WTC11 (cell line): ENCODE measurements around the gene MLXIP. TPM values are rescaled to one million over a fixed set of nuclear protein-coding genes. Genes with fewer than 3 reads are reported as not detected.
A peak's percentile ranks its signal among the peaks of the same experiment; 100 is the strongest.

Source experiments
- ATAC-seq: fragments of 200-7000 bp; cut with Tn5 transposase; 2 replicates; pipeline ENCODE4 v1.10.0; 2021; ENCODE audit warnings: mild to moderate bottlenecking, moderate library complexity
- CTCF ChIA-PET: fragments of 300-600 bp; sonication (Branson Sonifier 250); formaldehyde crosslinking; loops from one replicate; lab custom pipeline; 2021; ENCODE audit warnings: antibody characterized with exemption; lab: Charles Lee
- POLR2A ChIA-PET: fragments of 350-600 bp; sonication (Branson Sonifier 250); formaldehyde crosslinking; loops from one replicate; lab custom pipeline; 2021; ENCODE audit warnings: antibody characterized with exemption; lab: Charles Lee
- DNase-seq: peaks from one replicate; pipeline ENCODE4 v3.0.0; 2021; ENCODE audit warnings: low spot score
- H3K27ac Mint-ChIP-seq: 2 replicates; pipeline ENCODE4 v1.8.0; 2021; ENCODE audit warnings: mixed read lengths
- H3K27me3 Mint-ChIP-seq: 2 replicates; pipeline ENCODE4 v1.8.0; 2021; ENCODE audit warnings: low read depth, mild to moderate bottlenecking, moderate library complexity, mixed read lengths
- H3K36me3 Mint-ChIP-seq: 2 replicates; pipeline ENCODE4 v1.8.0; 2021; ENCODE audit warnings: mixed read lengths
- H3K4me1 Mint-ChIP-seq: 2 replicates; pipeline ENCODE4 v1.8.0; 2022; ENCODE audit warnings: mixed read lengths
- H3K4me3 Mint-ChIP-seq: 2 replicates; pipeline ENCODE4 v1.8.0; 2021; ENCODE audit warnings: mild to moderate bottlenecking, moderate library complexity, mixed read lengths
- H3K9me3 Mint-ChIP-seq: 2 replicates; pipeline ENCODE4 v1.8.0; 2021; ENCODE audit warnings: mixed read lengths
- AR ChIP-seq: fragments of 250-450 bp; sonication (Bioruptor Pico); IDR thresholded peaks from 2 replicates; pipeline ENCODE4 v1.9.0; 2021; ENCODE audit warnings: mild to moderate bottlenecking
- ATF3 ChIP-seq: sonication (generic); formaldehyde crosslinking; conservative IDR thresholded peaks from 2 replicates; pipeline ENCODE4 v1.8.1; 2022; ENCODE audit warnings: mild to moderate bottlenecking, missing genetic modification reagents
- ATF6 ChIP-seq: sonication (generic); formaldehyde crosslinking; IDR thresholded peaks from 2 replicates; pipeline ENCODE4 v1.8.1; 2023; ENCODE audit warnings: mild to moderate bottlenecking, missing genetic modification reagents
- CREM ChIP-seq: sonication (generic); formaldehyde crosslinking; IDR thresholded peaks from 2 replicates; pipeline ENCODE4 v1.8.1; 2022; ENCODE audit warnings: mild to moderate bottlenecking, missing genetic modification reagents, moderate library complexity
- GABPB1 ChIP-seq: sonication (generic); formaldehyde crosslinking; IDR thresholded peaks from 2 replicates; pipeline ENCODE4 v1.8.1; 2023; ENCODE audit warnings: mild to moderate bottlenecking, missing genetic modification reagents
- HMGA2 ChIP-seq: fragments of 250-450 bp; sonication (Bioruptor Pico); IDR thresholded peaks from 2 replicates; pipeline ENCODE4 v1.4.0; 2021; ENCODE audit warnings: mild to moderate bottlenecking, moderate library complexity
- HMGXB4 ChIP-seq: sonication (generic); formaldehyde crosslinking; IDR thresholded peaks from 2 replicates; pipeline ENCODE4 v1.8.1; 2023; ENCODE audit warnings: mild to moderate bottlenecking, moderate library complexity, missing genetic modification reagents
- IRF2 ChIP-seq: sonication (generic); formaldehyde crosslinking; IDR thresholded peaks from 2 replicates; pipeline ENCODE4 v1.8.0; 2022; ENCODE audit warnings: low read depth, missing genetic modification reagents, borderline replicate concordance
- JUN ChIP-seq: sonication (generic); formaldehyde crosslinking; IDR thresholded peaks from 2 replicates; pipeline ENCODE4 v1.8.0; 2023; ENCODE audit warnings: mild to moderate bottlenecking, missing genetic modification reagents
- KAT7 ChIP-seq: sonication (generic); formaldehyde crosslinking; IDR thresholded peaks from 2 replicates; pipeline ENCODE4 v1.8.1; 2023; ENCODE audit warnings: missing genetic modification reagents, mild to moderate bottlenecking, borderline replicate concordance
- MAX ChIP-seq: sonication (generic); formaldehyde crosslinking; IDR thresholded peaks from 2 replicates; pipeline ENCODE4 v1.8.0; 2022; ENCODE audit warnings: mild to moderate bottlenecking, missing genetic modification reagents
- MYBL2 ChIP-seq: sonication (generic); formaldehyde crosslinking; IDR thresholded peaks from 2 replicates; pipeline ENCODE4 v1.8.1; 2023; ENCODE audit warnings: mild to moderate bottlenecking, moderate library complexity, missing genetic modification reagents
- PRDM15 ChIP-seq: sonication (generic); formaldehyde crosslinking; IDR thresholded peaks from 2 replicates; pipeline ENCODE4 v1.8.0; 2022; ENCODE audit warnings: missing genetic modification reagents
- PREB ChIP-seq: sonication (generic); formaldehyde crosslinking; IDR thresholded peaks from 2 replicates; pipeline ENCODE4 v1.8.1; 2022; ENCODE audit warnings: mild to moderate bottlenecking, missing genetic modification reagents, moderate library complexity, borderline replicate concordance
- SMAD3 ChIP-seq: sonication (generic); formaldehyde crosslinking; IDR thresholded peaks from 2 replicates; pipeline ENCODE4 v1.8.0; 2022; ENCODE audit warnings: missing genetic modification reagents, mild to moderate bottlenecking, borderline replicate concordance
- SMAD4 ChIP-seq: sonication (generic); formaldehyde crosslinking; IDR thresholded peaks from 2 replicates; pipeline ENCODE4 v1.8.0; 2022; ENCODE audit warnings: mild to moderate bottlenecking, missing genetic modification reagents
- SP1 ChIP-seq: sonication (generic); formaldehyde crosslinking; conservative IDR thresholded peaks from 2 replicates; pipeline ENCODE4 v1.8.1; 2022; ENCODE audit warnings: missing genetic modification reagents
- STAT6 ChIP-seq: sonication (generic); formaldehyde crosslinking; conservative IDR thresholded peaks from 2 replicates; pipeline ENCODE4 v1.8.1; 2023; ENCODE audit warnings: mild to moderate bottlenecking, low read depth, missing genetic modification reagents, moderate library complexity
- total RNA-seq: library from RNA; stranded (reverse); gene quantifications from 3 replicates; pipeline ENCODE4 v1.2.3, GENCODE V29; 2021

The MLXIP gene
- total RNA-seq, 1 experiment from 2014 or later, result 49.4 TPM

GRCh38 chr12:122133192-122133950, 54.8 kb downstream of the MLXIP start:
- H3K27me3 Mint-ChIP-seq, result no peaks in the 10 kb centered on the region
- TF ChIP-seq ATF6 (CRISPR knock-in tag) (no peak), GABPB1 (CRISPR knock-in tag) (no peak), HMGA2 (CRISPR knock-in tag) (no peak), MYBL2 (CRISPR knock-in tag) (no peak), AR (CRISPR knock-in tag) (no peak), PRDM15 (CRISPR knock-in tag) (no peak)

GRCh38 chr12:122135437-122136031, 57.0 kb downstream of the MLXIP start:
- ChIA-PET POLR2A (no interaction called here), CTCF (no interaction called here)
- no peaks in the 10 kb centered on the region for H3K9me3 Mint-ChIP-seq
- no peak for ATAC-seq
- 0 out of 2 replicates have a peak, but pooled peaks cover 6% of the 10 kb centered on the region for H3K4me1 Mint-ChIP-seq
- no peaks in the 10 kb centered on the region for H3K27me3 Mint-ChIP-seq
- H3K36me3 Mint-ChIP-seq, result peaks cover 24% of the 10 kb centered on the region
- H3K27ac Mint-ChIP-seq, result no peak overlapping the region
- no peak overlapping the region for H3K4me3 Mint-ChIP-seq
- DNase-seq, result no peak
- TF ChIP-seq JUN (CRISPR knock-in tag) (no peak), SMAD4 (CRISPR knock-in tag) (no peak), CREM (CRISPR knock-in tag) (no peak), HMGXB4 (no peak), KAT7 (CRISPR knock-in tag) (no peak), IRF2 (no peak), STAT6 (CRISPR knock-in tag) (no peak), ATF3 (CRISPR knock-in tag) (no peak), SMAD3 (CRISPR knock-in tag) (no peak), MAX (CRISPR knock-in tag) (no peak), SP1 (CRISPR knock-in tag) (no peak), PREB (CRISPR knock-in tag) (no peak)

More at GRCh38 chr12:122133192-122133950, 54.8 kb downstream of the MLXIP start:
- Mint-ChIP-seq H3K27ac (no peak overlapping the region), H3K4me1 (0 out of 2 replicates have a peak, but pooled peaks cover 6% of the 10 kb centered on the region), H3K9me3 (no peaks in the 10 kb centered on the region), H3K36me3 (peaks cover 24% of the 10 kb centered on the region), H3K4me3 (no peak overlapping the region)
- DNase-seq, result peak; percentile 63
- ATAC-seq, result peak; percentile 9
- ChIA-PET POLR2A (no interaction called here), CTCF (interaction anchor here (0.8 to 1.5 kb wide), 7 partner anchors 9 to 79 kb away, joined by 3 to 9 read pairs (median 5); partner anchors contain the start of gene B3GNT4)
